ENCODE results near the gene FRMD3.

Gene FRMD3

GRCh38 chr9:83330207-83331196 is 207.7 kb downstream of the FRMD3 start:
- DNase-seq (ENCODE audit: low read depth), result no peak
- H3K4me3 ChIP-seq (ENCODE audit: low read depth, low read length), result no peak overlapping the region
- TF ChIP-seq, protein P1, sequence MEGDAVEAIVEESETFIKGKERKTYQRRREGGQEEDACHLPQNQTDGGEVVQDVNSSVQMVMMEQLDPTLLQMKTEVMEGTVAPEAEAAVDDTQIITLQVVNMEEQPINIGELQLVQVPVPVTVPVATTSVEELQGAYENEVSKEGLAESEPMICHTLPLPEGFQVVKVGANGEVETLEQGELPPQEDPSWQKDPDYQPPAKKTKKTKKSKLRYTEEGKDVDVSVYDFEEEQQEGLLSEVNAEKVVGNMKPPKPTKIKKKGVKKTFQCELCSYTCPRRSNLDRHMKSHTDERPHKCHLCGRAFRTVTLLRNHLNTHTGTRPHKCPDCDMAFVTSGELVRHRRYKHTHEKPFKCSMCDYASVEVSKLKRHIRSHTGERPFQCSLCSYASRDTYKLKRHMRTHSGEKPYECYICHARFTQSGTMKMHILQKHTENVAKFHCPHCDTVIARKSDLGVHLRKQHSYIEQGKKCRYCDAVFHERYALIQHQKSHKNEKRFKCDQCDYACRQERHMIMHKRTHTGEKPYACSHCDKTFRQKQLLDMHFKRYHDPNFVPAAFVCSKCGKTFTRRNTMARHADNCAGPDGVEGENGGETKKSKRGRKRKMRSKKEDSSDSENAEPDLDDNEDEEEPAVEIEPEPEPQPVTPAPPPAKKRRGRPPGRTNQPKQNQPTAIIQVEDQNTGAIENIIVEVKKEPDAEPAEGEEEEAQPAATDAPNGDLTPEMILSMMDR (IDR thresholded peaks at IDR 0.05; ENCODE audit: control insufficient read depth, extremely low read depth, insufficient read depth), result 0 out of 2 replicates have a peak, but pooled peaks have one; percentile 21

- H3K4me3 ChIP-seq (ENCODE audit: low read depth, low read length), result no peak overlapping the region
- no peak for DNase-seq (ENCODE audit: low read depth)
- TF ChIP-seq, protein P1 (IDR thresholded peaks at IDR 0.05; ENCODE audit: control insufficient read depth, extremely low read depth, insufficient read depth), result no peak
These were observed 210.2 kb downstream of the FRMD3 start for GRCh38 chr9:83327750-83328622.

- TF ChIP-seq, protein P1 (IDR thresholded peaks at IDR 0.05; ENCODE audit: control insufficient read depth, extremely low read depth, insufficient read depth), result no peak
- DNase-seq (ENCODE audit: low read depth), result no peak
- no peak overlapping the region for H3K4me3 ChIP-seq (ENCODE audit: low read depth, low read length)
These were observed 210.9 kb downstream of the FRMD3 start for GRCh38 chr9:83327323-83327722.

- TF ChIP-seq, protein P1 (IDR thresholded peaks at IDR 0.05; ENCODE audit: control insufficient read depth, extremely low read depth, insufficient read depth), result no peak
- no peak overlapping the region for H3K4me3 ChIP-seq (ENCODE audit: low read depth, low read length)
- DNase-seq (ENCODE audit: low read depth), result no peak
These were observed 215.1 kb downstream of the FRMD3 start for GRCh38 chr9:83323148-83323547.

DNA sequence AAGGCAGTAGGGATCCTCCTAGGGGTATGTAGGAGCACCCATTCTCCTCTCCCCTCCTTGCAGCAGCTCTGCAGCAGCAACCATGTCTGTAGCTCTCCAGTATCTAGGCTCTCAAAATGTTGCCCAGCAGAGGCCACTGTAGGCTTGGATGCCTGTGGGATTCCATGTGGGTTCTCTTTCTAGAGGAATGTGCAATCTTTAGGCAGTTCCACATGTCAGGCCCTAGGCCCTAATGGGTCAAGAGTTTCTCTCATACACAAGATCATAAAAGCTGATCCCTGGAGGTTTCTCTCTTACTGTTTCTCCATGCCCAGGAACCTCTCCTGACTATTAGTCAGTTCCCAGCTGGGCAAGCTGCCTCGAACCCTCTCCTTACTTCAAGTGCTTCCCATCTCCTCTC is 215.8 kb downstream of the FRMD3 start:
- H3K4me3 ChIP-seq (ENCODE audit: low read depth, low read length), result no peak overlapping the region
- DNase-seq (ENCODE audit: low read depth), result no peak

GRCh38 chr9:83317244-83317643 is 221.0 kb downstream of the FRMD3 start:
- TF ChIP-seq, protein P1 (IDR thresholded peaks at IDR 0.05; ENCODE audit: control insufficient read depth, extremely low read depth, insufficient read depth), result no peak
- DNase-seq (ENCODE audit: low read depth), result no peak
- no peak overlapping the region for H3K4me3 ChIP-seq (ENCODE audit: low read depth, low read length)

More for the DNA sequence above, 215.8 kb downstream of the FRMD3 start:
- TF ChIP-seq, protein P1 (IDR thresholded peaks at IDR 0.05; ENCODE audit: control insufficient read depth, extremely low read depth, insufficient read depth), result no peak
